Measurements from ENCODE around the gene IVL. TPM values are rescaled to one million over a fixed set of nuclear protein-coding genes. Genes with fewer than 3 reads are reported as not detected.

The IVL gene
- total RNA-seq, 2 experiments from 2014 or later = not detected

DNA sequence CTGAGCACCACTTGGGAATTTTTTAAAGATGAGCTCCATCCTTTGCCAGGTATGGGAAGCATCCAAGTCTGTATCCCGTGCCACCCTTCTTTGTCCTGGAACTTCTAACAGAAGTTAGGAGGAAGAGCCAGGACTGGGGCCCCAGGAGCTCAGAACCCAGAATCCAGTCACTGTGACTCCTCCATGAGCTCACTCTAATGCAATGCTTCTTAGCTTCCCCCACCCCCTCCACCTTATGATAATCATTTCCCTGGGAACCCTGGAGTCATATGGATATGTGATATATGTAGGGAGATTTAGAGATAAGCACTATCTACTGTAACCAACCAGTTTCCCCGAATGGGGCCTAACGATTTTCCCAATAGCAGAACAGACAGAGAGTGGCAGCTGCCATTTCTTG is 37.9 kb downstream of the IVL start:
- ChIA-PET CTCF (no interaction called here), POLR2A (no interaction called here)

DNA sequence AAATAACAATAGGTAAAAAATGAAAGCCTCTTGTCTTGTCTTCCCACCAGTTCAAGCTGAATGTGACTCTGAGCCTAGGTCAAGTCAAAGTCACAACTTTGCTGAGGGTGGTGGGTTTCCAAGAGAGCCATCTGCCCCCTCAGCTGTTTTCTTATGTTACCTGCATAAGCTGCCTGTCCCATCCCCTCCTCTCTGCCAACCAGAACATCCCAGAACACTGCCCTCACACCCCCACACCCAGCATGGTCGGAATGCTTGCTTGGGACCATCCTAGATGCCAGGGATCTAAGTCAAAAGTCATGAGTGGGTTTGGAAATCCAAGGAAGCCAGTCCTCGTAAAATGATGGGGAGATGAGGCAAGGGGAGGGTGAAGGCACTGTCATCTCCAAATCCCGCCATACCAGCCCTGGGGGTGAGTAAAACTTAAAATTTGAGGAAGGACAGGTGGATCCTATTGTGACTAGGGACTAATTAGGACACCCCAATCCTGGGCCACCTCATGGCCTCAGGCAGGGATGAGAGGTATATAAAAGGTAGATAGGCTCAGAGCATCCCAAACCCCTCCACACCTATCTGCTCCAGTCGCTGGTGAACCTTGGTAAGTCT is 38.4 kb downstream of the IVL start, which contains the start of gene SPRR5:
Gene SPRR5, plus strand, starts transcription at position 556 of the 606 bp plus-strand sequence. CDS start 1,349 bp downstream, outside the sequence.
- ChIA-PET CTCF (no interaction called here), POLR2A (no interaction called here)

DNA sequence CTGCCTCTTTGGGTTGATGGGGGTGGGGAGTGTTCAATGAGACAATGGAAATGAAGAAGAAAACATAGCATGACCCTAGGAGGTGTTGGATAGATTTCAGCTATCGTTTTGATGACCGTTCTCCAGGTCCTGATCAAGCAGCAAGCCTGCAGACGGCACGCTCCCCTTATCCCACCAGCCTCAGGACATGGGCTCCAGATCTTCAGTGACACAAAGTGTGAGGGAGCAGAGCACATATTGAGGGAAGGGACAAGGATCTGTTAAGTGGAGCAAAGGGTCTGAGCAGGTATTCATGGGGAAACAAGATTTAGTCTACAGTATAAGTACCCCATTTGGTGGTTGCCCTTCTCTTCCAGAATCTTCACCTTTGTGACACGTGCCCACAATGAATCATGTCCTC is 43.4 kb downstream of the IVL start:
- POLR2A ChIA-PET = no interaction called here
- CTCF ChIA-PET = no interaction called here

DNA sequence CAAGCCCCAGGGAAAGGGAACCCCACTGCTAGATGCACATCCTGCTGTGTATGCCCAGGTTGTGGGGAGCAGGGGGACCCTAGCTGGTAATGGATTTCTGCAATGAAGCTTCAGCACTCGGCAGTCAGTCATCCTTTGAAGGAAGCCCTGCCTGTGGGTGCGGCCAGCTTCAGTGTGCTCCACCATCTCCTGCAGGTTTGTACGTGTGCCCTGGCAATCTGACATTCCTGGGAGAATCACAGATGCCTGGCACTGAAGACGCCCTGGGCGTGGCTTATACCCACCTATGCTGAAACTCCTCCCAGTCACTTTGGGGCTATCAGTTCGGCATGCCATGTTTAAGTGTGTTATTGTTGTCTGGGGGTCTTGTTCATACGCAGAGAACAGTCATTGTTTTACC is 45.4 kb downstream of the IVL start:
- POLR2A ChIA-PET = no interaction called here
- CTCF ChIA-PET = no interaction called here

DNA sequence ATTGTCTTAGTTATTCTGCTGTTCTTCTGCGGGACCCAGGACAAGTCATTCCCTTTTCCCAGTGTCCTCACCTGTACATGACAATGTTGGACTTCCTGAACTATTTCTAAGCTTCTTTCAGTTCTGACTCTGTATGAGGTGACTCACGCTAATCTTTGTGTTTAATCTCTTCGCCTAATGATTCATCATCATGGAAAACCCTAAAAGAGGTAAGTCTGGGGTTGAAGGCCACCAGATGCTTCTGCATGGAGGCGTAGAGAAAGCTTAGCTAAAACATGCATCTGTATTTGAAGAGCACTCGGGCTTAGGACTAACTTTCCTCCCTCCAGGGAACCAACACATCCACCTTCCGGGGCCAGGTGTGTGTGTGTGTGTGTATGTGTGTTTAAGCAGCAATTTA is 46.1 kb downstream of the IVL start:
- ChIA-PET POLR2A (no interaction called here), CTCF (no interaction called here)

DNA sequence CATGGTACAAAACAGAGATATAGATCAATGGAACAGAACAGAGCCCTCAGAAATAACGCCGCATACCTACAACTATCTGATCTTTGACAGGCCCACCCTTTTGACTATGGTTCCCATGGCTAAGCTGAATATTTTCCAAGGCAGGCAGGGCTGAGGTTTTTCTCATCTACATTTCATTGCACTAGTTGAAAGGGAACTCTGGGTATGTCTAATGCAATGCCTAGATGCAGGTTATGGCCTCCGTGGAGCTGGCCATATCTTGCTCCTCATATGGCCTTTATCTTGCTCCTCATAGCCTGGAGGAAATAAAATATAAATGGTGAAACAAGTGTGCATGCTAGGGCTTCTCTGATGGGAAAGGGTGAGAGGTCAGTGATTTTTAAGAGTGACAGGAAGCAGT is 49.2 kb downstream of the IVL start:
- POLR2A ChIA-PET = no interaction called here
- CTCF ChIA-PET = no interaction called here

DNA sequence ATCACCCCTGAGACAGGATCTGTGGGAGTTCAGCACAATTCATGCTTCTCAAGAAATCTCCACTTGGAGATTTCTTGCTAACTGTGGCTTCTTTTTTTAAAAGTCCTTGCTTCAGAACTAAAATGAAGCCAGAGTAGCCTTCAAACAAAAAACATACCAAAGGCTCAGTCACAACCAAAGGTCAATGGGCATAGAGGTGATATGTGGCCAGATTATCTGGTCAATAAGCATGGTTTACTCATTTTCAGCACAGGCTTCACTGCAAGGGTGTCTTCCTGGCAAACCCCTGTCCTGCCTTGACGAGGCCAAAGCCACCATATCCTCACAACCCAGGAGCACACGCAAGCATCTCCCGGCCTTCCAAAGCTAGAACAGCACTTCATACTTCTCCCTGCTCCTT is 50.9 kb downstream of the IVL start:
- ChIA-PET POLR2A (no interaction called here), CTCF (no interaction called here)

DNA sequence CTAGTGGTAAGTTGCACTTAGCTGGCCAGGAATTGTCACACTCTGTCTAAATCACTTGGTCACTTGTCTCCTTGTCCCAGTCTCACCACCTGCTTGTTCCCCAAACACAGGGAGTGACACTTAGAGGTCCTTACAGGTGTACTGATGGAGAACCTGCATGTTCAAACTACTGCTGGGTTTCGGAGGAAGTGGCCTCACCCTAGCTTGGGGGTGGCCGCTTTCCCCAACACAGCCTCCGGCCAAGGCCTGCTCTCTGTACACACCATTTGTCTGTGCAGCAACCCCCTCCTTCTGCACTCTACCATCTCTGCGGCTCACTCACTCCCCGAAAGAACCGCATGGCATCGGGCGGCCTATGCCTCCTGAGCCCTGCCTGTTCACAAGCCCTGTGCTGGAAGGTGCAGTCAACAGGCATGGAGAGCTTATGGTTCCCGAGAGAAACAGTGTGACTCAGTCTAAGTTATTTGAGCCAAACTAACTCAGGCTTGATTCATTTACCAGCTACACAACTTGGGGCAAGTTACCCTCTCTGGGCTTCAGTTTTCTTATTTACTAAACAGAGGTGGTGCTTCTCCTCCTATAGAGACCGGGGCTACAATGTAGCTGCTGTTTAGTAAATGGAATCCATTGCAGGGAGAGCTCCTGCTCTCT is 51.6 kb downstream of the IVL start:
- ChIA-PET CTCF (no interaction called here), POLR2A (no interaction called here)

DNA sequence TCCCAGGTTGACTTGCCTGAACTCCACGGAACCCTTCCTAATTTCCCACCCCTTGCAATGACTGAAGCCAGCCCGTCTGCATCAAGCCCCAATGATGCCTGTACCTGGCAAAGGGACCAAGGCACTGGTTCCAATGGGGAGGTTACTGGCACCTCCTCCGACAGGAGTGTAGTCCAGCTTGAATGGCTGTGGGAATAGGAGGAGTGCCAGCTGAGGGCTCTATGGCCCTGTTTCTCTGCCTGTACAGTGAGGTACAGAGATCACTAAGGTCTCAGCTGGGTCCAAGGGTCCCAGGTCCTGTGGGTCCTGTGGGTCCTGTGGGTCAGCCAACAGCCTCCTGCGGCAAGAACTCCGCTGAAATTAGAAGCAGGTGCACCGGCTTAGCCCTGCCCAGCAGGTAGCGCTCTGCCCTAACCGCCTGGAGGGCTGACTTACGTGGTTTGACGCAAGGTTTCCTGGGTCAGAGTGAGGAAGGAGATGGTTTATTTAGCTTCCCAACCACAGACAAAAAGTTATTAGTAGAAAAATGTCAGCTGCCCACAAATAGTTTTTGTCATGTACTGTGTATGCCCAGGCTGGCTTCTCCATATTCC is 52.2 kb downstream of the IVL start:
- CTCF ChIA-PET = no interaction called here
- POLR2A ChIA-PET = no interaction called here

Other genes with a start within 250 kb of the IVL start
- not detected for gene LCE2D, start 245.2 kb upstream of the IVL start, total RNA-seq
- gene LCE2C, start 233.3 kb upstream of the IVL start, total RNA-seq = not detected
- not detected for gene LCE2B, start 222.4 kb upstream of the IVL start, total RNA-seq
- gene LCE2A, start 210.2 kb upstream of the IVL start, total RNA-seq = not detected
- gene LCE4A, start 200.4 kb upstream of the IVL start, total RNA-seq = not detected
- not detected for gene KPRP, start 150.5 kb upstream of the IVL start, total RNA-seq
- not detected for gene LCE1F, start 133.4 kb upstream of the IVL start, total RNA-seq
- not detected for gene LCE1E, start 122.3 kb upstream of the IVL start, total RNA-seq
- gene LCE1D, start 111.8 kb upstream of the IVL start, total RNA-seq = not detected
- not detected for gene LCE1C, start 101.9 kb upstream of the IVL start, total RNA-seq
- gene LCE1B, start 96.6 kb upstream of the IVL start, total RNA-seq = not detected
- not detected for gene LCE1A, start 81.1 kb upstream of the IVL start, total RNA-seq
- gene LCE6A, start 65.7 kb upstream of the IVL start, total RNA-seq = not detected
- gene LCE7A, start 48.5 kb upstream of the IVL start, total RNA-seq = not detected
- not detected for gene SMCP, start 30.2 kb upstream of the IVL start, total RNA-seq
- not detected for gene SPRR5, start 38.7 kb downstream of the IVL start, total RNA-seq
- gene SPRR4, start 62.1 kb downstream of the IVL start, total RNA-seq = not detected
- not detected for gene SPRR1A, start 75.5 kb downstream of the IVL start, total RNA-seq
- not detected for gene SPRR3, start 93.2 kb downstream of the IVL start, total RNA-seq
- gene SPRR1B, start 122.7 kb downstream of the IVL start, total RNA-seq = not detected
- not detected for gene SPRR2D, start 132.6 kb downstream of the IVL start, total RNA-seq
- gene SPRR2A, start 149.0 kb downstream of the IVL start, total RNA-seq = not detected
- gene SPRR2B, start 163.1 kb downstream of the IVL start, total RNA-seq = not detected
- gene SPRR2E, start 186.0 kb downstream of the IVL start, total RNA-seq = not detected
- not detected for gene SPRR2F, start 205.0 kb downstream of the IVL start, total RNA-seq
- gene SPRR2G, start 242.3 kb downstream of the IVL start, total RNA-seq = not detected

Data from activated CD8-positive, alpha-beta memory T cell treated with anti-CD3 and anti-CD28 coated beads for 36 hours (primary cell).